DMS 273 treated with DMSO at 0.1 percent for 48 hours (cell line): ENCODE results near the gene CHRM1.
"Not testable (repeated sequence)": the region's sequence is repeated elsewhere in the genome, so short reads cannot be mapped to it uniquely, and the experiment has no call there.

ENCODE experiments used
- DNase-seq: peaks from one replicate; lab custom pipeline; 2025; lab: John Stamatoyannopoulos, UW

Gene CHRM1, protein sequence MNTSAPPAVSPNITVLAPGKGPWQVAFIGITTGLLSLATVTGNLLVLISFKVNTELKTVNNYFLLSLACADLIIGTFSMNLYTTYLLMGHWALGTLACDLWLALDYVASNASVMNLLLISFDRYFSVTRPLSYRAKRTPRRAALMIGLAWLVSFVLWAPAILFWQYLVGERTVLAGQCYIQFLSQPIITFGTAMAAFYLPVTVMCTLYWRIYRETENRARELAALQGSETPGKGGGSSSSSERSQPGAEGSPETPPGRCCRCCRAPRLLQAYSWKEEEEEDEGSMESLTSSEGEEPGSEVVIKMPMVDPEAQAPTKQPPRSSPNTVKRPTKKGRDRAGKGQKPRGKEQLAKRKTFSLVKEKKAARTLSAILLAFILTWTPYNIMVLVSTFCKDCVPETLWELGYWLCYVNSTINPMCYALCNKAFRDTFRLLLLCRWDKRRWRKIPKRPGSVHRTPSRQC

DNA sequence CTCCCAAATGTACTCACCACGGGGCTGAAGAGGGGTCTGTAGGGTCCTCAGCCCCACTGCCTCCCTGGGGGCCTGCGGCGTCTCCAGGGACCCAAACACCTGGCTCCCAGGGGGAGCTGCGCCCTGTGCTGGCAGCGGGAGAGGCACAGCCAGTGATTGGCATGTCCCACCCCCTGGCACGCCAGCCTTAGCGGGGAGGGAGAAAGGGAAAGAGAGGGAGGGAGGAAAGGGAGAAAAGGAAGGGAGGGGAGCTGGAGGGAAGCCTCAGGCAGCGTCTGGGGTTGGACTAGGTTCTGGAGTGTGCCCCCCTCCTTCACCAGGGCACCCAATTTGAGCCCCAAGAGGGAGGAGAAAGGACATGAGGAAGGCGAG, at the start of gene CHRM1:
Gene CHRM1 (minus strand): TSS at position 163 of the 372 bp plus-strand sequence. CDS start 10,263 bp downstream, outside the sequence.
- no peak for DNase-seq

GRCh38 chr11:62965574-62965973, 44.4 kb upstream of the CHRM1 start:
- no peak for DNase-seq

- no peak for DNase-seq
These were observed 41.2 kb upstream of the CHRM1 start for GRCh38 chr11:62962391-62962790.

GRCh38 chr11:62961017-62961570, 39.9 kb upstream of the CHRM1 start:
- DNase-seq = no peak

DNA sequence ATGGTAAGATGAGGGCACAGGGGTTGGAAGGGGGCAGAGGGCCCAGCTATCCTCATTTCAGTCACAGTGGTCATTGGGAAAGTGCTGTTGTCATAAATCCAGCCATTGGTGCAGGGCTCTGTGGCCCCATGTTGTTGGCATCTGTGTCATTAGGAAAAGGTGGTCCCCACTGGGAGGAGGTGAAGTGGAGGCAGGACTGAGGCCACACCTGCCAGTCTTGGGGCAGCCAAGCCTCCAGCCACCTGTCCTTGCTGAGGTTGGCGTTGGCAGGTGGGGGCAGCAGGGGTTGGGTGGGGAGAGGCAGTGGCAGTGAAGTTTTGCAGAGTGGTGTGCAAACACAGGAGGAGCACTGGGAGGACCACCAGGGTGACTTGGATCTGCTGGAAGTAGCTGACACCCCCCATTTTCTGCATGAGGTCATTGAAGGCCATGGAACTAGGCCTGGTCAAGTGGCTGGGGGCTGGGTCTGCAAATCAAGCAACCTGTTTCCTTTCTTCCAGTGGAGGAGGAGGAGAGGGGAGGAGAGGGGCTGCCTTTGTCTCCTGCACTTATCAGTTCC, 38.3 kb upstream of the CHRM1 start:
- DNase-seq = no peak

GRCh38 chr11:62958547-62959421, 37.6 kb upstream of the CHRM1 start:
- DNase-seq = no peak

- DNase-seq = no peak
These were observed 36.0 kb upstream of the CHRM1 start for GRCh38 chr11:62957147-62957546.

GRCh38 chr11:62954478-62954877, 33.3 kb upstream of the CHRM1 start:
- DNase-seq = no peak

- no peak for DNase-seq
These were observed 32.6 kb upstream of the CHRM1 start for GRCh38 chr11:62953811-62954210.

DNA sequence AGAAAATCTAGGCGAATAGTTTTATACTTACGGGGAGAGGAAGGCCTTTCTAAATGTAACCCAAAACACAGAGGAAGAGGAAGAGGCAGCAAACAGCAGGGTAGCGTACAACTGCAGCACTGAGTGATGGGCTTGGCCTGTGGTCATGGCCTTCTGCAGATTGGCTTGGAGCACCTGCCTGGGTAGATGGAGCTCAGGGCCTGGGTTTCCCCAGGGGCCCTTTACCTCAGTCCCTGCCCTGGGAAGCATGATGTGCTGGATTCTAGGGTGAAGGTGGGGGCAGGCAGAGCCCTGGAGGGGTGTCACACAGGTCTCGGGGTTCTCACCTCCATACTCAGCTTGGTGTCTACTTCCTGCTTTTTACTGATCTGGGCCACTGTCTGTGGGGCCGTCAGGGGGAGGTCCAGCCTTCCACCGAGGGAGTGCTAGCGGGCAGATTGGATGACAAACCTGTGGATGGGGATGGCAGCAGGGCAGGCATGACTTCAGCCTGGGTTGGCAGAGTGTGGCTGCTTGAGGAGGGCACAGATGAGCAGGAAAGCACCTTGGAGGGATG, 27.7 kb upstream of the CHRM1 start:
- no peak for DNase-seq

GRCh38 chr11:62945538-62945937, 24.4 kb upstream of the CHRM1 start:
- not testable (repeated sequence) for DNase-seq

DNA sequence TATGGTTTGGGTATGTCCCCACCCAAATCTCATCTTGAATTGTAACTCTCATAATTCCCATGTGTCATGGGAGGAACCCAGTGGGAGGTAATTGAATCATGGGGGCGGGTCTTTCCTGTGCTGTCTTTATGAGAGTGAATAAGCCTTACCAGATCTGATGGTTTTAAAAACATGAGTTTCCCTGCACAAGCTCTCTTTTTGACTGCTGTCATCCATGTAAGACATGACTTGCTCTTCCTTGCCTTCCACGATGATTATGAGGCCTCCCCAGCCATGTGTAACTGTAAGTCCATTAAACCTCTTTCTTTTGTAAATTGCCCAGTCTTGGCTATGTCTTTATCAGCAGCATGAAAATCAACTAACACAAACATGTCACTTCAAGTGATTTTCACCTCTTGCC, 16.4 kb upstream of the CHRM1 start:
- DNase-seq = not testable (repeated sequence)

DNA sequence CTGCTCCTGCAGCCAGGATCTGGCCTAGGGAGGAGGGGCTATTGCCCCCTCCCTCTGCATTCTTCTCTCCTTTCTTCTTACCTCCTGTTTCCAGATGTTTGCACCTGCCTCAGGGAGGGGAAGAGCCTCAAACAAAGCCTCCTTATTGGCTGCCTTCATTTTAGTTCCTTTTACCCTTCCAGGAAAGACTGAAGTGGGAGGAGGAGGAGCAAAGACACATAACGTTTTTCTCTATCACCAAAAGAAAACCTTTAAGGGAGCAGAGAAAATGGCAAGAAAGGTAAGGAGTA, 13.3 kb upstream of the CHRM1 start:
- DNase-seq = no peak

DNA sequence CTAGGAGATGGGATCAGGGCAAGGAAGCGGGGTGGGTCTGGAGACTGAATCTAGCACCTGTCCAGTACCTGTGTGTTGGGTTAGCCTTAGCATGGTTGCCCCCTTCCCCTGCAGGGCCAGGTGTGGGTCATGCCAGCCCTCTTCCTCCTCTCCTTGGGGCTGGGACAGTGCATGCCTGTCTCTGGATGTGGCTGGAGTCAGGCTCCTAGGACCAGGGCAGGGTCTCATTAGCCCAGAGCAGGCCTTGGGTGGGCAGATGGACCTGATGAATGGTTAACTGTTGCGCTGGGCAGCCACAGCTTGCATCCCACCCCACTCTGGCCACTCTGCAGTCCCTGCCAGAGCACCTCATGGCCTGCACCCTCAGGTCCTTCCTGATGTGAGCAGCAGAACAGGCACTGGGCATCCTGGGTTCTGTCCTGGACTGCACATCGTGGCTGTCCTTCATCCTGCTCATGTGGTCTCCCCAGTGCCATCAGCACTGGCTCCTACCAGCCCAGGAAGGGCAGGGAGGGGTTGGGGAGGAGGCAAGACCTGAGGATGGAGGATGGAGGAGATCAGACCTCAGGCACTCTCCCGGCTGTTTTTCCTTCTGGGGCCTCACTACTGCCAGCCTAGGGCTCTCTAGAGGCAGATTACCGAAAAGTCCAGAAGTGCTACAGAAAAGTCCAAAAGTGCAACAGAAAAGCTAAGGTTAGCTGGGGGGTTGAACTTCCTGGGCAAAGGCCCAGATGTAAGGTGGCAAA, 12.8 kb upstream of the CHRM1 start:
- DNase-seq = no peak

DNA sequence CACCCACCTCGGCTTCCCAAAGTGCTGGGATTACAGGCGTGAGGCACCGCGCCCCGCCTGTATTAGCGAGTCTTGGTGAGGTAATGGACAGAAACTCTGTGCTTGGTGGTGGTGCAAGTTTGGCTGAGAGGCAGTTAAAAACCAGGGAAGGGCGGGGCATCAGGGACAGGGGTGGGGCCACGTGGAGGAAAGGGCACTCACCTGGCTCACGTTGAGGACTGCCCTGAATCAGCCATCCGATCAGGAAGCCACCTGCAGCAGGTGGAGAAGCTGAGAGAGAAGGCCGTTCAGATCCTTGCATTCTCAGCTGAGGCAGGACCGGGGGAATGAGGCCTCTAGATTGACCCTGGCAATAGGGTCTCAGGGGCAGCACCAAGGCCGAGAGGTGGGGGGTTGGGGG, 12.1 kb upstream of the CHRM1 start:
- no peak for DNase-seq

- DNase-seq = no peak
These were observed 10.5 kb upstream of the CHRM1 start for GRCh38 chr11:62931499-62932278.

DNA sequence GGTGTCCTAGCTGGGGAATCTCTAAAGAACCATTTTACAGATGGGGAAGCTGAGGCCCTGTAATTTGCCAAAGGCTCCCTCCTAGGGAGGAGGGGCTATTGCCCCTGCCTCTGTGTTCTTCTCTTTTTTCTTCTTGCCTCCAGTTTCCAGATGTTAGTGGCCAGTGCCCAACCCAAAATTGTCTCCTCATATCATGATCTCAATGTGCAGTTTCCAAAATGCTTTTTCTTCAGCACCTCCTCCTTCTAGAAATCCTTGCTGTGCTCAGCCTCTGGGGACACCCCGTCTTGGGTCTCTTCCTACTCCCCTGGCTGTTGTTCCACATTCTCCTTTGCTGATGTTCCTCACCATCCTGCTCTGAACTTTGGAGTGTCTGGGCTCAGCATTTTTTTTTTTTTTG, 9.5 kb upstream of the CHRM1 start:
- DNase-seq = no peak

GRCh38 chr11:62930157-62930556, 9.0 kb upstream of the CHRM1 start:
- no peak for DNase-seq

DNA sequence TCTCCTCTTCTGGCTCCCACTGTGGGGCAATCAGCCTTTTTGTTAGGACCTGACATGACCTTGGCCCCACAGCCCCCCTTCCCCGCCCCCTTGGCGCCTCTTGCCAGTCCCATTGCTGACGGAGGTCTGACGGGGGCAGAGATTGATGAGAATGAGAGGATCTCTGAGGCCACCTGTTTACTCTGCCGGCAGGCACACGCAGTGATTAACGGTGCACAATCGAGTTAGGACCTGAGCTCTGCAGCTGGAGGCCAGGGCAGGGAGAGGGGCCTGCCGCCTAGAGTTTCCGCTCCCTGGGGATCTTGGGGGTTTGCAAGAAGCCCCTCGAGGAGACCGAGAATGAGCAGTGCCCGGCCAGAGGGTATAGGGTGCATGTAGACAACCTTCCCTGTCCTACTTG, 6.8 kb upstream of the CHRM1 start:
- DNase-seq = no peak

DNA sequence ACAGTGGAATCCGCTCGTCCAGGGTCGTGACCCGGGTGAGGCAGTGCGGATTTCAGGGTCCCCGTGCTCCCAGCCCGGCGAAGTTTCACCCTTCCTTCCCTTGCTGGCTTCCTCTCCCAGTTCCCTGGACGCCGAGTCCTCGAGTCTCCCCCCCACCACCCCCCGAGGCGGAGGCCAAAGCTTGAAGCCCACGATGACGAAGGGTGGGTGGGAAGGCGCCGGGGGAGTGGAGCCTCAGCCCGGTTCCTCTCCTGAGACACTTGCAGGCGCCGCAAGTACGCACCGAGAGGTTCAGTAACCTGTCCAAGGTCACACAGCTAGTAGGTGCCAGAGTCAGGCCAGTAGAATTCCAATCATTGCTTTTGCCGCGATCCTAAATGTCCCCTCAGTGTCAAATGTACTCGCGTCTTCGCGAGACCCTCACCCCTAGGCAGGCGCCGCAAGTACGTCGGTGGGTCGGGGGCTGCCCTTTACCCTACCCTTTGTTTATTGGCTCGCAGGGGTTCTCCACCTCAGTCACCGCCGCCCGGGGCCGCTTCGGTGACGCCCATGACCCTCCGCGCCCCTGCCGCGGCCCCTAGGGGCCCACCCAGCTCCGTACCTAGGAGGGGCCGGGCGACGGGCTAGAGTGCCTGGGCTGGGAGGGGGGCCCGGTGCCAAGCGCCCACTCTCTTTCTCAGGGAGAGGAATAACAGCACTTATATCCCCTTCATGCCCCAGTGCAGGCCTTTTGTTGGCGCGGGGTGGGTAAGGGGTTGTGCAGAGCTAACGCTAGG, 5.7 kb upstream of the CHRM1 start:
- DNase-seq = no peak
